CD8-positive, alpha-beta memory T cell (primary cell): ENCODE measurements around the gene RGS6. TPM values are rescaled to one million over a fixed set of nuclear protein-coding genes. Genes with fewer than 3 reads are reported as not detected.

Experiments used
- CTCF ChIA-PET: fragments of 350-600 bp; sonication (Branson Sonifier 250); formaldehyde crosslinking; loops from one replicate; lab custom pipeline; 2021; ENCODE audit warnings: antibody characterized with exemption; lab: Charles Lee
- POLR2A ChIA-PET: fragments of 350-600 bp; sonication (Branson Sonifier 250); formaldehyde crosslinking; loops from one replicate; lab custom pipeline; 2021; ENCODE audit warnings: antibody characterized with exemption; lab: Charles Lee
- DNase-seq, 5 donors: peaks; one replicate each; pipeline versions ENCODE4 v3.0.0 to v3.0.0-alpha.2; 2020 to 2022; ENCODE audit warnings: mixed read lengths in 1 of 5
- H3K27ac ChIP-seq: one replicate; pipeline ENCODE4 v1.7.0; 2013; ENCODE audit warnings: low read depth, mild to moderate bottlenecking, low read length, moderate library complexity
- H3K27me3 ChIP-seq: 2 replicates; pipeline ENCODE4 v1.7.0; 2013; ENCODE audit warnings: low read length, mild to moderate bottlenecking; ENCODE audit not compliant: insufficient read depth, poor library complexity, severe bottlenecking
- H3K36me3 ChIP-seq: 2 replicates; pipeline ENCODE4 v1.7.0; 2013; ENCODE audit warnings: mild to moderate bottlenecking, low read length, moderate library complexity; ENCODE audit not compliant: insufficient read depth
- H3K4me1 ChIP-seq: 2 replicates; pipeline ENCODE4 v1.7.0; 2013; ENCODE audit warnings: mild to moderate bottlenecking, low read length, moderate library complexity; ENCODE audit not compliant: insufficient read depth
- H3K4me3 ChIP-seq: 2 replicates; pipeline ENCODE4 v1.7.0; 2013; ENCODE audit warnings: mild to moderate bottlenecking, low read length
- H3K9me3 ChIP-seq: 2 replicates; pipeline ENCODE4 v1.7.0; 2013; ENCODE audit warnings: mild to moderate bottlenecking, low read length
- H3K27ac Mint-ChIP-seq, 8 donors: one replicate each; pipeline ENCODE4 v1.8.0; 2020 to 2021; ENCODE audit warnings: mixed read lengths in 8 of 8, mild to moderate bottlenecking in 6 of 8, inconsistent platforms in 3 of 8, moderate library complexity in 3 of 8
- H3K27me3 Mint-ChIP-seq, 2 donors: one replicate each; pipeline ENCODE4 v1.8.0; 2020 to 2021; ENCODE audit warnings: mixed read lengths in 2 of 2, mild to moderate bottlenecking in 1 of 2, moderate library complexity in 1 of 2
- H3K36me3 Mint-ChIP-seq, 3 donors: one replicate each; pipeline ENCODE4 v1.8.0; 2020 to 2021; ENCODE audit warnings: mixed read lengths in 3 of 3, inconsistent platforms in 1 of 3, mild to moderate bottlenecking in 1 of 3
- H3K4me1 Mint-ChIP-seq, 3 donors: one replicate each; pipeline ENCODE4 v1.8.0; 2020 to 2021; ENCODE audit warnings: mixed read lengths in 3 of 3, inconsistent platforms in 1 of 3, mild to moderate bottlenecking in 1 of 3
- H3K4me3 Mint-ChIP-seq, 7 donors: one replicate each; pipeline ENCODE4 v1.8.0; 2020 to 2021; ENCODE audit warnings: mixed read lengths in 7 of 7, mild to moderate bottlenecking in 6 of 7, moderate library complexity in 4 of 7, inconsistent platforms in 2 of 7
- H3K9me3 Mint-ChIP-seq, 5 donors: one replicate each; pipeline ENCODE4 v1.8.0; 2020 to 2022; ENCODE audit warnings: mixed read lengths in 5 of 5, mild to moderate bottlenecking in 3 of 5, moderate library complexity in 2 of 5, inconsistent platforms in 1 of 5
- polyA plus RNA-seq: library from polyadenylated mRNA; unstranded; fragments of 300-500 nt; fragmentation: Illumina TruSeq; gene quantifications from one replicate; pipeline ENCODE4 v1.2.3, GENCODE V29; 2021
- total RNA-seq, 2 experiments: library from RNA; stranded (reverse); gene quantifications; one replicate each; pipeline ENCODE4 v1.2.3, GENCODE V29; 2021

RGS6 gene
- total and polyA plus RNA-seq, 3 experiments from 2014 or later = 0.60 to 0.88 TPM; not detected in 1

GRCh38 chr14:72377016-72377415 is 444.8 kb downstream of the RGS6 start:
- H3K4me3 ChIP-seq = no peak overlapping the region
- no peak overlapping the region for H3K4me3 Mint-ChIP-seq
- H3K27me3 Mint-ChIP-seq = peaks cover 18 to 36% of the 10 kb centered on the region in 2 donors
- H3K36me3 ChIP-seq = no peaks in the 10 kb centered on the region
- H3K27me3 ChIP-seq = no peaks in the 10 kb centered on the region
- no peak for DNase-seq
- H3K4me1 Mint-ChIP-seq = no peaks in the 10 kb centered on the region
- H3K36me3 Mint-ChIP-seq = peaks cover 0 to 14% (median 0%) of the 10 kb centered on the region in 3 donors
- H3K9me3 ChIP-seq = no peaks in the 10 kb centered on the region
- no peaks in the 10 kb centered on the region for H3K4me1 ChIP-seq
- peaks cover 20 to 30% (median 25%) of the 10 kb centered on the region in 5 donors for H3K9me3 Mint-ChIP-seq
- H3K27ac ChIP-seq = no peak overlapping the region
- ChIA-PET POLR2A (no interaction called here), CTCF (no interaction called here)
- no peak overlapping the region for H3K27ac Mint-ChIP-seq

GRCh38 chr14:72380456-72380855 is 448.2 kb downstream of the RGS6 start:
- peaks cover 8 to 35% of the 10 kb centered on the region in 2 donors for H3K27me3 Mint-ChIP-seq
- peaks cover 0 to 3% (median 0%) of the 10 kb centered on the region in 3 donors for H3K4me1 Mint-ChIP-seq
- H3K27ac ChIP-seq = no peak overlapping the region
- DNase-seq = no peak
- H3K9me3 Mint-ChIP-seq = peaks cover 12 to 20% (median 15%) of the 10 kb centered on the region in 5 donors
- H3K9me3 ChIP-seq = no peaks in the 10 kb centered on the region
- no peaks in the 10 kb centered on the region for H3K36me3 ChIP-seq
- H3K4me3 ChIP-seq = no peak overlapping the region
- ChIA-PET POLR2A (no interaction called here), CTCF (no interaction called here)
- no peaks in the 10 kb centered on the region for H3K4me1 ChIP-seq
- H3K27me3 ChIP-seq = no peaks in the 10 kb centered on the region
- H3K4me3 Mint-ChIP-seq = no peak overlapping the region
- H3K27ac Mint-ChIP-seq = no peak overlapping the region
- H3K36me3 Mint-ChIP-seq = peaks cover 0 to 11% (median 0%) of the 10 kb centered on the region in 3 donors

GRCh38 chr14:72383865-72384264 is 451.6 kb downstream of the RGS6 start:
- H3K4me1 Mint-ChIP-seq = peaks cover 0 to 3% (median 0%) of the 10 kb centered on the region in 3 donors
- H3K27ac Mint-ChIP-seq = no peak overlapping the region

GRCh38 chr14:72387726-72388125 is 455.5 kb downstream of the RGS6 start:
- no peaks in the 10 kb centered on the region for H3K27me3 ChIP-seq
- CTCF ChIA-PET = no interaction called here

More at GRCh38 chr14:72383865-72384264, 451.6 kb downstream of the RGS6 start:
- Mint-ChIP-seq H3K4me3 (no peak overlapping the region), H3K9me3 (peaks cover 0 to 5% (median 2%) of the 10 kb centered on the region in 5 donors), H3K36me3 (no peaks in the 10 kb centered on the region), H3K27me3 (peaks cover under 1 to 38% of the 10 kb centered on the region in 2 donors)
- H3K4me1 ChIP-seq = no peaks in the 10 kb centered on the region
- H3K27ac ChIP-seq = no peak overlapping the region
- H3K4me3 ChIP-seq = no peak overlapping the region
- no peaks in the 10 kb centered on the region for H3K9me3 ChIP-seq
- ChIA-PET POLR2A (no interaction called here), CTCF (no interaction called here)
- no peaks in the 10 kb centered on the region for H3K36me3 ChIP-seq
- no peaks in the 10 kb centered on the region for H3K27me3 ChIP-seq
- DNase-seq = no peak

GRCh38 chr14:72389200-72389599 is 457.0 kb downstream of the RGS6 start:
- DNase-seq = no peak
- H3K27me3 Mint-ChIP-seq = peaks cover 9 to 33% of the 10 kb centered on the region in 2 donors
- no peaks in the 10 kb centered on the region for H3K36me3 ChIP-seq
- H3K27ac Mint-ChIP-seq = no peak overlapping the region
- ChIA-PET CTCF (no interaction called here), POLR2A (no interaction called here)
- no peaks in the 10 kb centered on the region for H3K4me1 ChIP-seq
- H3K4me3 Mint-ChIP-seq = no peak overlapping the region
- no peaks in the 10 kb centered on the region for H3K4me1 Mint-ChIP-seq
- peaks cover 8 to 15% (median 11%) of the 10 kb centered on the region in 5 donors for H3K9me3 Mint-ChIP-seq
- H3K9me3 ChIP-seq = no peaks in the 10 kb centered on the region
- no peak overlapping the region for H3K4me3 ChIP-seq
- H3K36me3 Mint-ChIP-seq = peaks cover 0 to 2% (median 0%) of the 10 kb centered on the region in 3 donors
- H3K27me3 ChIP-seq = no peaks in the 10 kb centered on the region
- H3K27ac ChIP-seq = no peak overlapping the region

More at GRCh38 chr14:72387726-72388125, 455.5 kb downstream of the RGS6 start:
- peaks cover 0 to 4% (median 3%) of the 10 kb centered on the region in 5 donors for H3K9me3 Mint-ChIP-seq
- no peak overlapping the region for H3K4me3 Mint-ChIP-seq
- H3K4me1 Mint-ChIP-seq = peaks cover 0 to 3% (median 0%) of the 10 kb centered on the region in 3 donors
- POLR2A ChIA-PET = no interaction called here
- H3K4me3 ChIP-seq = no peak overlapping the region
- DNase-seq = no peak
- no peaks in the 10 kb centered on the region for H3K36me3 ChIP-seq
- H3K27ac ChIP-seq = no peak overlapping the region
- H3K36me3 Mint-ChIP-seq = no peaks in the 10 kb centered on the region
- H3K4me1 ChIP-seq = no peaks in the 10 kb centered on the region
- no peaks in the 10 kb centered on the region for H3K9me3 ChIP-seq
- peaks cover 9 to 44% of the 10 kb centered on the region in 2 donors for H3K27me3 Mint-ChIP-seq
- H3K27ac Mint-ChIP-seq = no peak overlapping the region

DNA sequence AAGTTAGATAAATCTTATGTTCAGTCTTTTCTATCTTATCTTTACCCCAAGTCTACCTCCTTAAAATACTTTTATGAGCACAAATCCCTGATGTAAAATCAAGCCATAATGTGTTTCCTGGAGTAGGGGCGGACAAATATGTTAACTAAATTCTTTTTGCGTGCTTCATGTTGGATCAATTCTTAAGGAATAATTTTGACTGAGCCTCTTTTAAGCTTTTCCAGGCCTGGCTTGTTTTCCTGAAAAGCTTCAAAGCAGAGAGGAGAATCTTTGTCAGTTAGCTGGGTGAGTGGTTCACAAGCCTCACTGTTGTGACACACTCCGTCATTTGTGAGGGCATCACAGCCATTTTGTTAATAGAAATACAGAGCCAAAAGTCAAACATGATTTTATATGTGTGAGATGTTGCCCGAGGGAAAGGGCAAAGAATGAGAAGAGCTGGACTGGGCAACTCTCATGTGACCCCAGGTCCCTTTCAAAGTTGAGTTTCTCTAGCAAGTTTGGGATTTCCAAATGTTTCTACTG is 468.9 kb downstream of the RGS6 start:
- Mint-ChIP-seq H3K27me3 (peaks cover 21 to 61% of the 10 kb centered on the region in 2 donors), H3K4me3 (no peak overlapping the region), H3K27ac (no peak overlapping the region), H3K9me3 (peaks cover 0 to 5% (median under 1%) of the 10 kb centered on the region in 5 donors), H3K4me1 (peaks cover 10 to 21% (median 10%) of the 10 kb centered on the region in 3 donors), H3K36me3 (no peaks in the 10 kb centered on the region)
- H3K9me3 ChIP-seq = no peaks in the 10 kb centered on the region
- no peak for DNase-seq
- POLR2A ChIA-PET = no interaction called here
- peaks cover 10% of the 10 kb centered on the region for H3K4me1 ChIP-seq
- H3K27ac ChIP-seq = no peak overlapping the region
- no peak overlapping the region for H3K4me3 ChIP-seq
- CTCF ChIA-PET = no interaction called here
- no peaks in the 10 kb centered on the region for H3K27me3 ChIP-seq
- H3K36me3 ChIP-seq = no peaks in the 10 kb centered on the region

- Mint-ChIP-seq H3K36me3 (no peaks in the 10 kb centered on the region), H3K27me3 (peaks cover 22 to 63% of the 10 kb centered on the region in 2 donors), H3K4me3 (peak overlapping the region in 1 of 7 donors; percentile 10), H3K9me3 (peaks cover 0 to 2% (median 0%) of the 10 kb centered on the region in 5 donors), H3K4me1 (peaks cover 10 to 21% (median 10%) of the 10 kb centered on the region in 3 donors), H3K27ac (peak overlapping the region in 3 of 8 donors; percentile 2 to 89 (median 5))
- peaks cover 10% of the 10 kb centered on the region for H3K4me1 ChIP-seq
- no peaks in the 10 kb centered on the region for H3K27me3 ChIP-seq
- DNase-seq = peak in 2 of 5 donors; percentile 22 to 40
- H3K27ac ChIP-seq = no peak overlapping the region
- no peaks in the 10 kb centered on the region for H3K9me3 ChIP-seq
- no peak overlapping the region for H3K4me3 ChIP-seq
- ChIA-PET CTCF (no interaction called here), POLR2A (no interaction called here)
- H3K36me3 ChIP-seq = no peaks in the 10 kb centered on the region
These were observed 469.6 kb downstream of the RGS6 start for GRCh38 chr14:72401632-72402376.

- no peak for DNase-seq
- Mint-ChIP-seq H3K36me3 (no peaks in the 10 kb centered on the region), H3K4me1 (peaks cover 10 to 21% (median 10%) of the 10 kb centered on the region in 3 donors), H3K4me3 (peak overlapping the region in 1 of 7 donors; percentile 10), H3K9me3 (peaks cover 0 to 2% (median 0%) of the 10 kb centered on the region in 5 donors), H3K27me3 (peaks cover 22 to 63% of the 10 kb centered on the region in 2 donors), H3K27ac (peak overlapping the region in 2 of 8 donors; percentile 2 to 5)
- ChIA-PET CTCF (interaction anchor here (2.9 kb wide), 1 partner anchor 18 kb away, joined by 7 read pairs; no protein-coding TSS in a partner anchor), POLR2A (no interaction called here)
- H3K27ac ChIP-seq = no peak overlapping the region
- no peaks in the 10 kb centered on the region for H3K36me3 ChIP-seq
- no peak overlapping the region for H3K4me3 ChIP-seq
- peaks cover 10% of the 10 kb centered on the region for H3K4me1 ChIP-seq
- no peaks in the 10 kb centered on the region for H3K27me3 ChIP-seq
- no peaks in the 10 kb centered on the region for H3K9me3 ChIP-seq
These were observed 470.1 kb downstream of the RGS6 start for GRCh38 chr14:72402377-72402772.
